B cell (primary cell): ENCODE measurements around the gene CYP2R1. TPM values are rescaled to one million over a fixed set of nuclear protein-coding genes. Genes with fewer than 3 reads are reported as not detected.
"Not testable (repeated sequence)": the region's sequence is repeated elsewhere in the genome, so short reads cannot be mapped to it uniquely, and the experiment has no call there.

ENCODE experiments used
- ATAC-seq: fragments of 200-7000 bp; cut with Tn5 transposase; one replicate; pipeline ENCODE4 v1.10.0; 2021; ENCODE audit warnings: low read depth, mild to moderate bottlenecking, moderate number of reproducible peaks, moderate library complexity
- CTCF ChIA-PET: fragments of 350-600 bp; sonication (Branson Sonifier 250); formaldehyde crosslinking; loops from one replicate; lab custom pipeline; 2021; ENCODE audit warnings: antibody characterized with exemption, inconsistent platforms; lab: Charles Lee
- POLR2A ChIA-PET: fragments of 350-600 bp; sonication (Branson Sonifier 250); formaldehyde crosslinking; loops from one replicate; lab custom pipeline; 2021; ENCODE audit warnings: antibody characterized with exemption; lab: Charles Lee
- DNase-seq: peaks from one replicate; pipeline ENCODE4 v3.0.0; 2013
- H2AFZ ChIP-seq: 2 replicates; pipeline ENCODE4 v1.6.1; 2012; ENCODE audit warnings: mild to moderate bottlenecking, low read depth, low read length; ENCODE audit not compliant: insufficient read depth, poor library complexity, severe bottlenecking
- H3K27ac ChIP-seq, 2 donors: 1 replicate in 1 of 2; 2 replicates in 1 of 2; pipeline ENCODE4 v1.5.1; 2012 to 2013; ENCODE audit warnings: low read length in 2 of 2, mild to moderate bottlenecking in 2 of 2, moderate library complexity in 1 of 2
- H3K27me3 ChIP-seq, 4 experiments: fragments of 200-600 bp in 1 of 4; sonication (generic) in 1 of 4; replicated peaks in 1 of 4; 1 replicate in 2 of 4; 2 replicates in 2 of 4; pipeline versions ENCODE4 v1.6.1 to v1.7.0; 2013 to 2016; ENCODE audit warnings: low read length in 3 of 4, mild to moderate bottlenecking in 2 of 4, mixed read lengths in 1 of 4, moderate library complexity in 1 of 4; ENCODE audit not compliant: insufficient read depth in 4 of 4, control insufficient read depth in 3 of 4; ENCODE audit errors: control extremely low read depth in 1 of 4
- H3K36me3 ChIP-seq, 2 experiments: replicated peaks in 1 of 2; 1 replicate in 1 of 2; 2 replicates in 1 of 2; pipeline versions ENCODE4 v1.6.1 to v1.7.1; 2013; ENCODE audit warnings: low read length in 1 of 2; ENCODE audit not compliant: insufficient read depth in 2 of 2, control insufficient read depth in 1 of 2; ENCODE audit errors: control extremely low read depth in 1 of 2, extremely low read depth in 1 of 2
- H3K4me1 ChIP-seq, 2 donors: fragments of 200-600 bp in 1 of 2; sonication (generic) in 1 of 2; 1 replicate in 1 of 2; 2 replicates in 1 of 2; pipeline versions ENCODE4 v1.5.1 to v1.6.1; 2013 to 2017; ENCODE audit warnings: low read length in 2 of 2; ENCODE audit not compliant: control insufficient read depth in 2 of 2, insufficient read depth in 2 of 2
- H3K4me2 ChIP-seq: replicated peaks from 2 replicates; pipeline ENCODE3; 2012; ENCODE audit warnings: mild to moderate bottlenecking, low read depth, low read length; ENCODE audit not compliant: poor library complexity, severe bottlenecking
- H3K4me3 ChIP-seq, 5 experiments: fragments of 200-600 bp in 1 of 5; sonication (generic) in 1 of 5; 1 replicate in 3 of 5; 2 replicates in 2 of 5; pipeline versions ENCODE4 v1.5.1 to v1.7.0; 2011 to 2016; ENCODE audit warnings: low read length in 4 of 5, mild to moderate bottlenecking in 4 of 5, low read depth in 2 of 5, control low read depth in 1 of 5, moderate library complexity in 1 of 5; ENCODE audit not compliant: insufficient read depth in 1 of 5; ENCODE audit errors: control extremely low read depth in 1 of 5, extremely low read depth in 1 of 5
- H3K79me2 ChIP-seq: fragments of 200-600 bp; sonication (generic); one replicate; pipeline ENCODE4 v1.6.0; 2016; ENCODE audit warnings: low read length; ENCODE audit not compliant: control insufficient read depth, insufficient read depth
- H3K9ac ChIP-seq: fragments of 200-600 bp; sonication (generic); 2 replicates; pipeline ENCODE4 v1.6.1; 2017; ENCODE audit warnings: mild to moderate bottlenecking, low read length, moderate library complexity
- H3K9me3 ChIP-seq, 3 donors: one replicate each; pipeline versions ENCODE4 v1.6.1 to v1.7.1; 2013; ENCODE audit warnings: low read length in 2 of 3; ENCODE audit not compliant: control insufficient read depth in 2 of 3, insufficient read depth in 1 of 3; ENCODE audit errors: control extremely low read depth in 1 of 3
- H4K20me1 ChIP-seq: 2 replicates; pipeline ENCODE4 v1.6.0; 2012; ENCODE audit warnings: mild to moderate bottlenecking, low read length; ENCODE audit not compliant: insufficient read depth, control insufficient read depth, poor library complexity, severe bottlenecking
- H3K27ac Mint-ChIP-seq: one replicate; pipeline ENCODE4 v1.8.0; 2021; ENCODE audit warnings: mixed read lengths
- H3K27me3 Mint-ChIP-seq: one replicate; pipeline ENCODE4 v1.8.0; 2021; ENCODE audit warnings: mixed read lengths
- H3K4me1 Mint-ChIP-seq: one replicate; pipeline ENCODE4 v1.8.0; 2021; ENCODE audit warnings: mixed read lengths
- H3K4me3 Mint-ChIP-seq: one replicate; pipeline ENCODE4 v1.8.0; 2021; ENCODE audit warnings: mixed read lengths
- H3K9me3 Mint-ChIP-seq: one replicate; pipeline ENCODE4 v1.8.0; 2022; ENCODE audit warnings: mixed read lengths; ENCODE audit not compliant: insufficient read depth
- CTCF ChIP-seq: fragments of 200-600 bp; IDR thresholded peaks from one replicate; pipeline ENCODE4 v1.8.0; 2022; ENCODE audit warnings: antibody characterized with exemption, mild to moderate bottlenecking
- EZH2 ChIP-seq: IDR thresholded peaks from 2 replicates; pipeline ENCODE4 v1.6.1; 2012; ENCODE audit warnings: borderline replicate concordance, low read depth, mild to moderate bottlenecking, moderate library complexity, low read length; ENCODE audit not compliant: insufficient read depth, poor library complexity, severe bottlenecking
- WGBS: methylation state at CpG from one replicate; pipeline ENCODE4 v1.1.5; 2013; ENCODE audit warnings: missing lambda C conversion rate; ENCODE audit not compliant: insufficient coverage; 5-methylcytosine and 5-hydroxymethylcytosine counted together
- intact Hi-C: fragments of 100-400 bp; cut with micrococcal nuclease; formaldehyde crosslinking; loops from one replicate; pipeline ENCODE4 v1.10.0; 2022
- polyA plus RNA-seq: library from polyadenylated mRNA; depleted of rRNA; stranded (reverse); fragments of >200 nt; gene quantifications from 2 replicates; pipeline ENCODE4 v1.2.3, GENCODE V29; 2012
- total RNA-seq, 2 donors: library from RNA; stranded (reverse); fragments of 120-200 nt in 1 of 2; gene quantifications; 1 replicate in 1 of 2; 2 replicates in 1 of 2; pipeline versions ENCODE4 v1.2.3 to v1.2.4, GENCODE V29; 2013 to 2022

The CYP2R1 gene
- total and polyA plus RNA-seq, 2 donors (not counting 1 experiment from before 2014, with no cell fraction given) = 11.6 to 42.4 TPM

GRCh38 chr11:14884667-14885273, 7.3 kb downstream of the CYP2R1 start:
- POLR2A ChIA-PET = no interaction called here
- Mint-ChIP-seq H3K4me3 (no peak overlapping the region), H3K9me3 (no peaks in the 10 kb centered on the region), H3K27me3 (no peaks in the 10 kb centered on the region), H3K27ac (no peak overlapping the region), H3K4me1 (peaks cover 27% of the 10 kb centered on the region)
- Histone ChIP-seq H3K9me3 (no peaks in the 10 kb centered on the region), H3K4me1 (peaks cover 5 to 6% of the 10 kb centered on the region in 2 donors), H3K36me3 (peaks cover 0 to 5% of the 10 kb centered on the region in 2 experiments), H4K20me1 (peaks cover 6% of the 10 kb centered on the region), H3K4me3 (no peak overlapping the region), H3K4me2 (no peak overlapping the region), H3K27me3 (no peaks in the 10 kb centered on the region), H3K27ac (no peak overlapping the region), H2AFZ (no peak overlapping the region), H3K9ac (no peak overlapping the region), H3K79me2 (peaks cover 2% of the 10 kb centered on the region)
- CTCF ChIA-PET = interaction anchor here (1.4 kb wide), 1 partner anchor 23 kb away, joined by 3 read pairs; no protein-coding TSS in a partner anchor
- ATAC-seq = no peak
- intact Hi-C loops = no loop called here
- 100% methylated on average over 1 of the region's 1 CpG for WGBS
- no peak for DNase-seq
- TF ChIP-seq EZH2 (no peak), CTCF (no peak)

GRCh38 chr11:14883683-14884082, 8.3 kb downstream of the CYP2R1 start:
- POLR2A ChIA-PET, H3K27me3 ChIP-seq, H3K9me3 Mint-ChIP-seq, H3K4me1 ChIP-seq, CTCF ChIA-PET, DNase-seq, H3K79me2 ChIP-seq, H3K4me3 Mint-ChIP-seq, H3K27ac Mint-ChIP-seq, H3K36me3 ChIP-seq, H3K27me3 Mint-ChIP-seq, intact Hi-C loops, H3K27ac ChIP-seq, H3K4me3 ChIP-seq, H3K4me2 ChIP-seq, H4K20me1 ChIP-seq, H3K9ac ChIP-seq, ATAC-seq, H2AFZ ChIP-seq, H3K9me3 ChIP-seq: not testable (repeated sequence)
- no CpG with 5 or more reads among the region's 1 CpG for WGBS
- H3K4me1 Mint-ChIP-seq = peaks cover 24% of the 10 kb centered on the region
